RWPE2 (cell line): Measurements from ENCODE around the gene PDE4C.

ENCODE experiments used
- ATAC-seq: fragments of 200-7000 bp; cut with Tn5 transposase; 3 replicates; pipeline ENCODE4 v1.9.1; 2021; ENCODE audit warnings: low read depth
- DNase-seq: peaks from one replicate; pipeline ENCODE4 v3.0.0-alpha.2; 2020; ENCODE audit warnings: low spot score
- H3K27ac ChIP-seq: fragments of 450-650 bp; 2 replicates; pipeline ENCODE4 v1.5.1; 2017; ENCODE audit warnings: mild to moderate bottlenecking; ENCODE audit not compliant: poor library complexity, severe bottlenecking
- H3K27me3 ChIP-seq: fragments of 250-450 bp; sonication (Bioruptor Pico); 2 replicates; pipeline ENCODE4 v1.5.1; 2021; ENCODE audit warnings: mild to moderate bottlenecking, moderate library complexity; ENCODE audit not compliant: insufficient read depth, poor library complexity, severe bottlenecking
- H3K36me3 ChIP-seq: fragments of 250-450 bp; sonication (Bioruptor Pico); 2 replicates; pipeline ENCODE4 v1.5.1; 2020; ENCODE audit warnings: low read depth, mild to moderate bottlenecking, moderate library complexity
- H3K4me1 ChIP-seq: fragments of 250-450 bp; sonication (Bioruptor Pico); 2 replicates; pipeline ENCODE4 v1.5.1; 2021; ENCODE audit warnings: mild to moderate bottlenecking, moderate library complexity; ENCODE audit not compliant: insufficient read depth, poor library complexity, severe bottlenecking
- H3K4me3 ChIP-seq: fragments of 250-450 bp; sonication (Bioruptor Pico); 2 replicates; pipeline ENCODE4 v1.5.1; 2021; ENCODE audit warnings: mild to moderate bottlenecking, moderate library complexity; ENCODE audit not compliant: severe bottlenecking
- H3K9me3 ChIP-seq: fragments of 250-450 bp; sonication (Bioruptor Pico); 2 replicates; pipeline ENCODE4 v1.5.1; 2021; ENCODE audit warnings: mild to moderate bottlenecking, moderate library complexity; ENCODE audit not compliant: severe bottlenecking
- CTCF ChIP-seq: fragments of 450-650 bp; IDR thresholded peaks from one replicate; pipeline ENCODE4 v1.5.1; 2017; ENCODE audit warnings: mild to moderate bottlenecking, moderate library complexity; ENCODE audit not compliant: poor library complexity, severe bottlenecking

The PDE4C gene

GRCh38 chr19:18225702-18226468, at the start of gene PDE4C:
Gene PDE4C (minus strand): TSS chr19:18226438. CDS start chr19:18226415, 23 bp downstream.
- Histone ChIP-seq H3K4me1 (no peaks in the 10 kb centered on the region), H3K27ac (no peak within 1 kb of the TSS), H3K36me3 (no peaks in the 10 kb centered on the region), H3K9me3 (no peaks in the 10 kb centered on the region), H3K4me3 (no peak within 1 kb of the TSS), H3K27me3 (peaks cover 14% of the 10 kb centered on the region)
- ATAC-seq (no peak), DNase-seq (no peak)
- no peak for TF ChIP-seq CTCF

GRCh38 chr19:18274781-18275356, 48.6 kb upstream of the PDE4C start:
- Histone ChIP-seq H3K9me3 (no peaks in the 10 kb centered on the region), H3K4me3 (no peak overlapping the region), H3K27ac (peak overlapping the region; percentile 63), H3K27me3 (no peaks in the 10 kb centered on the region), H3K36me3 (peaks cover 10% of the 10 kb centered on the region), H3K4me1 (peaks cover 14% of the 10 kb centered on the region)
- no peak for TF ChIP-seq CTCF
- DNase-seq: no peak
- ATAC-seq: peak; percentile 81

GRCh38 chr19:18274219-18274780, 48.1 kb upstream of the PDE4C start, which contains the start of gene IQCN:
Gene IQCN (minus strand): TSS chr19:18274452. CDS start chr19:18269478, 4,974 bp downstream.
- TF ChIP-seq CTCF: no peak
- H3K9me3 ChIP-seq: no peaks in the 10 kb centered on the region
- H3K27ac ChIP-seq: peak within 1 kb of the TSS; percentile 63
- H3K36me3 ChIP-seq: peaks cover 10% of the 10 kb centered on the region
- no peaks in the 10 kb centered on the region for H3K27me3 ChIP-seq
- no peak within 1 kb of the TSS for H3K4me3 ChIP-seq
- H3K4me1 ChIP-seq: peaks cover 14% of the 10 kb centered on the region
- DNase-seq (no peak), ATAC-seq (peak; percentile 13; the same call in 2 of the 3 replicates)

GRCh38 chr19:18273561-18274218, 47.5 kb upstream of the PDE4C start:
- H3K4me1 ChIP-seq: peaks cover 14% of the 10 kb centered on the region
- no peak for ATAC-seq
- no peaks in the 10 kb centered on the region for H3K9me3 ChIP-seq
- no peak for DNase-seq
- no peaks in the 10 kb centered on the region for H3K27me3 ChIP-seq
- H3K36me3 ChIP-seq: peaks cover 5% of the 10 kb centered on the region
- peak overlapping the region; percentile 63 for H3K27ac ChIP-seq
- H3K4me3 ChIP-seq: no peak overlapping the region
- no peak for TF ChIP-seq CTCF
